Dendritic cell treated with granulocyte-macrophage colony-stimulating factor and Interleukin-4, amounts not matched to agents 40 ng/mL and 50 ng/mL, for 4 days (primary cell): ENCODE data around the gene SYNPO.

Experiments
- H3K27ac Mint-ChIP-seq: one replicate; pipeline ENCODE4 v1.8.0; 2022; ENCODE audit warnings: mild to moderate bottlenecking, mixed read lengths
- H3K27me3 Mint-ChIP-seq: one replicate; pipeline ENCODE4 v1.8.0; 2022; ENCODE audit warnings: mild to moderate bottlenecking, mixed read lengths
- H3K36me3 Mint-ChIP-seq: one replicate; pipeline ENCODE4 v1.8.0; 2022; ENCODE audit warnings: low read depth, mixed read lengths
- H3K4me1 Mint-ChIP-seq: one replicate; pipeline ENCODE4 v1.8.0; 2022; ENCODE audit warnings: low read depth, mixed read lengths
- H3K4me3 Mint-ChIP-seq: one replicate; pipeline ENCODE4 v1.8.0; 2022; ENCODE audit warnings: mild to moderate bottlenecking, moderate library complexity, mixed read lengths
- H3K9me3 Mint-ChIP-seq: one replicate; pipeline ENCODE4 v1.8.0; 2022; ENCODE audit warnings: mixed read lengths
- intact Hi-C: fragments of 100-400 bp; cut with micrococcal nuclease; formaldehyde crosslinking; loops from one replicate; pipeline ENCODE4 v1.15.0; 2022

Gene SYNPO

GRCh38 chr5:150625164-150625535 is 15.3 kb upstream of the SYNPO start:
- intact Hi-C loops, result no loop called here
- no peaks in the 10 kb centered on the region for H3K36me3 Mint-ChIP-seq
- H3K9me3 Mint-ChIP-seq, result no peaks in the 10 kb centered on the region
- H3K27me3 Mint-ChIP-seq, result peaks cover 42% of the 10 kb centered on the region
- H3K27ac Mint-ChIP-seq, result no peak overlapping the region
- H3K4me1 Mint-ChIP-seq, result peaks cover 32% of the 10 kb centered on the region
- no peak overlapping the region for H3K4me3 Mint-ChIP-seq

- Mint-ChIP-seq H3K4me1 (peaks cover 32% of the 10 kb centered on the region), H3K27ac (no peak overlapping the region), H3K27me3 (peaks cover 42% of the 10 kb centered on the region), H3K4me3 (no peak overlapping the region), H3K9me3 (no peaks in the 10 kb centered on the region), H3K36me3 (no peaks in the 10 kb centered on the region)
- intact Hi-C loops, result no loop called here
These were observed 14.4 kb upstream of the SYNPO start for GRCh38 chr5:150625831-150626746.

GRCh38 chr5:150626853-150627276 is 13.6 kb upstream of the SYNPO start:
- intact Hi-C loops, result no loop called here

GRCh38 chr5:150627731-150628545 is 12.5 kb upstream of the SYNPO start:
- Mint-ChIP-seq H3K4me1 (peaks cover 27% of the 10 kb centered on the region), H3K36me3 (no peaks in the 10 kb centered on the region), H3K27me3 (peaks cover 37% of the 10 kb centered on the region), H3K9me3 (no peaks in the 10 kb centered on the region), H3K27ac (no peak overlapping the region), H3K4me3 (no peak overlapping the region)
- intact Hi-C loops, result no loop called here

More at GRCh38 chr5:150626853-150627276, 13.6 kb upstream of the SYNPO start:
- Mint-ChIP-seq H3K36me3 (no peaks in the 10 kb centered on the region), H3K27me3 (peaks cover 38% of the 10 kb centered on the region), H3K9me3 (no peaks in the 10 kb centered on the region), H3K4me3 (no peak overlapping the region), H3K4me1 (peaks cover 32% of the 10 kb centered on the region), H3K27ac (no peak overlapping the region)

- intact Hi-C loops, result no loop called here
- no peak overlapping the region for H3K4me3 Mint-ChIP-seq
- H3K36me3 Mint-ChIP-seq, result no peaks in the 10 kb centered on the region
- no peaks in the 10 kb centered on the region for H3K9me3 Mint-ChIP-seq
- H3K4me1 Mint-ChIP-seq, result peaks cover 17% of the 10 kb centered on the region
- peaks cover 26% of the 10 kb centered on the region for H3K27me3 Mint-ChIP-seq
- no peak overlapping the region for H3K27ac Mint-ChIP-seq
These were observed 11.4 kb upstream of the SYNPO start for GRCh38 chr5:150628936-150629485.

GRCh38 chr5:150630016-150630415 is 10.4 kb upstream of the SYNPO start:
- Mint-ChIP-seq H3K9me3 (no peaks in the 10 kb centered on the region), H3K4me1 (peaks cover 12% of the 10 kb centered on the region), H3K36me3 (no peaks in the 10 kb centered on the region), H3K4me3 (no peak overlapping the region), H3K27me3 (peaks cover 22% of the 10 kb centered on the region), H3K27ac (no peak overlapping the region)
- intact Hi-C loops, result no loop called here

GRCh38 chr5:150630461-150631325 is 9.8 kb upstream of the SYNPO start:
- Mint-ChIP-seq H3K9me3 (no peaks in the 10 kb centered on the region), H3K4me1 (peaks cover 12% of the 10 kb centered on the region)
- intact Hi-C loops, result no loop called here

GRCh38 chr5:150631326-150631701 is 9.1 kb upstream of the SYNPO start:
- H3K36me3 Mint-ChIP-seq, result no peaks in the 10 kb centered on the region
- H3K9me3 Mint-ChIP-seq, result no peaks in the 10 kb centered on the region
- intact Hi-C loops, result no loop called here
- H3K27ac Mint-ChIP-seq, result no peak overlapping the region
- H3K4me1 Mint-ChIP-seq, result peaks cover 12% of the 10 kb centered on the region
- no peak overlapping the region for H3K4me3 Mint-ChIP-seq
- H3K27me3 Mint-ChIP-seq, result peaks cover 15% of the 10 kb centered on the region

More at GRCh38 chr5:150630461-150631325, 9.8 kb upstream of the SYNPO start:
- no peak overlapping the region for H3K4me3 Mint-ChIP-seq
- peaks cover 19% of the 10 kb centered on the region for H3K27me3 Mint-ChIP-seq
- no peak overlapping the region for H3K27ac Mint-ChIP-seq
- H3K36me3 Mint-ChIP-seq, result no peaks in the 10 kb centered on the region

GRCh38 chr5:150632305-150633160 is 7.9 kb upstream of the SYNPO start:
- Mint-ChIP-seq H3K36me3 (no peaks in the 10 kb centered on the region), H3K27me3 (peaks cover 18% of the 10 kb centered on the region), H3K27ac (no peak overlapping the region), H3K4me3 (no peak overlapping the region), H3K9me3 (no peaks in the 10 kb centered on the region), H3K4me1 (peaks cover 7% of the 10 kb centered on the region)
- intact Hi-C loops, result no loop called here

- no peaks in the 10 kb centered on the region for H3K36me3 Mint-ChIP-seq
- no peak overlapping the region for H3K4me3 Mint-ChIP-seq
- no peak overlapping the region for H3K27ac Mint-ChIP-seq
- intact Hi-C loops, result no loop called here
- H3K27me3 Mint-ChIP-seq, result peaks cover 23% of the 10 kb centered on the region
- H3K9me3 Mint-ChIP-seq, result no peaks in the 10 kb centered on the region
- peaks cover 10% of the 10 kb centered on the region for H3K4me1 Mint-ChIP-seq
These were observed 7.0 kb upstream of the SYNPO start for GRCh38 chr5:150633429-150633828.

- intact Hi-C loops, result no loop called here
- H3K27ac Mint-ChIP-seq, result no peak overlapping the region
These were observed 3.8 kb upstream of the SYNPO start for GRCh38 chr5:150636391-150637244.

More at GRCh38 chr5:150636391-150637244, 3.8 kb upstream of the SYNPO start:
- H3K4me1 Mint-ChIP-seq, result peaks cover 39% of the 10 kb centered on the region
- H3K9me3 Mint-ChIP-seq, result no peaks in the 10 kb centered on the region
- no peak overlapping the region for H3K4me3 Mint-ChIP-seq
- H3K36me3 Mint-ChIP-seq, result no peaks in the 10 kb centered on the region
- peaks cover 26% of the 10 kb centered on the region for H3K27me3 Mint-ChIP-seq
